Measurements from ENCODE around the gene AKNAD1. TPM values are rescaled to one million over a fixed set of nuclear protein-coding genes. Genes with fewer than 3 reads are reported as not detected.

Gene AKNAD1
- total RNA-seq, 1 experiment from 2014 or later = 2.3 TPM

GRCh38 chr1:108865316-108865910, 8.5 kb upstream of the AKNAD1 start:
- no peak for DNase-seq (ENCODE audit: low read depth)

DNA sequence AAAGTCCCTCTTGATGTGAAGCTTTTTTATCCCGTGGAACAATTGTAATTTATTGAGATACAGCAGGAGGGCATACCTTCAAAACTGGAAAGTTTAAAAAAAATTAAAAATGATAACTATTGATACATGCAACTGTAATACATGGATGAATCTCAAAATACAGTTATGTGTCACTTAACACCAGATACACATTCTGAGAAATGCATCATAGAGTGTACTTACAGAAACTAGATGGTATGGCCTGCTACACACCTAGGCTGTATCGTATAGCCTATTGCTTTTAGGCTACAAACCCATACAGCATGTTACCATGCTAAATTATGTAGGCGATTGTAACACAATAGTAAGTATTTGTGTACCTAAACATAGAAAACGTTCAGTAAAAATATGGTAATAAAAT, 7.1 kb upstream of the AKNAD1 start:
- DNase-seq (ENCODE audit: low read depth) = no peak

GRCh38 chr1:108862698-108863477, 6.0 kb upstream of the AKNAD1 start:
- DNase-seq (ENCODE audit: low read depth) = no peak

DNA sequence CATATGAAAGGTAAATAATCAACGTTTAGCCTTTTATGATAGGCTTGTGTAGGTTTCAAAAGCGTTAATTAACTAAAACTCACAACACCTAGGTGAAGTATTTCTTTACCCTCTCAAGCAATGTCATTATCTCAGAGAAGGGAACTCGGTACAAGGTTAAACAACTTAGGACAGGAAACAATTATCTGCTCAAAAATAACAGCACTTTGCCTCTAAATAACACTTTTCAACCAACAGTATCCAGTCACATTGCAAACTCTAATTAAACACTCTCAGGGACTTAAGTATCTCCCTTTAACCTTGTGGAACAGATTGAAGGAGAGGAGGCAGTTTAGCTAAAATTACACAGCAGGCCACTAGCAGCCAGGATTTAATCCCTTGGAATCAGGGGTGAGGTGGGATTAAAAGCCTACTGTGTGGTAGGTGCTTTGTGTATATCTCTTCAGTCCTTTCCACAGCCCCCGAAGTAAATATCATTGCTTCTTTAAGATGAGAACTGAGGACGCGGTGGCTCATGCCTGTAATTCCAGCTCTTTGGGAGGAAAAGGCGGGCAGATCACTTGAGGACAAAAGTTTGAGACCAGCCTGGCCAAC, 5.2 kb upstream of the AKNAD1 start:
- no peak for DNase-seq (ENCODE audit: low read depth)

DNA sequence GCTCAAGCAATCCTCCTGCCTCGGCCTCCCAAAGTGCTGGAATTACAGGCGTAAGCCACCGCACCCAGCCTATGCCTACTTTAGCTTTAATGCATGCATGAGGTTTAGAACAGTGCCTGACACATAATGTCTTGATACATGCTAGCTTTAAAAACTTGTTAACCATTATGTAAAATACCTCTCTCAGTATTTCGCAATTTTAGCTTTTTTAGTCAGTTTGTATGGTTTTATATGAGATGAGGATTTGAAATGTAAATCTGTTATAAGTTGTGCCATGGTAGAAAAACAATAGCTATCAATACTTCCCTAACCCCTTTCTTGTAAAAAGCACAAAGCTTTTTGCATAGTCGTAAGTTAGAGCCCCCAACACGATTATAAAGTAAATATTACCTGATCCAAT, 4.7 kb upstream of the AKNAD1 start:
- no peak for DNase-seq (ENCODE audit: low read depth)

DNA sequence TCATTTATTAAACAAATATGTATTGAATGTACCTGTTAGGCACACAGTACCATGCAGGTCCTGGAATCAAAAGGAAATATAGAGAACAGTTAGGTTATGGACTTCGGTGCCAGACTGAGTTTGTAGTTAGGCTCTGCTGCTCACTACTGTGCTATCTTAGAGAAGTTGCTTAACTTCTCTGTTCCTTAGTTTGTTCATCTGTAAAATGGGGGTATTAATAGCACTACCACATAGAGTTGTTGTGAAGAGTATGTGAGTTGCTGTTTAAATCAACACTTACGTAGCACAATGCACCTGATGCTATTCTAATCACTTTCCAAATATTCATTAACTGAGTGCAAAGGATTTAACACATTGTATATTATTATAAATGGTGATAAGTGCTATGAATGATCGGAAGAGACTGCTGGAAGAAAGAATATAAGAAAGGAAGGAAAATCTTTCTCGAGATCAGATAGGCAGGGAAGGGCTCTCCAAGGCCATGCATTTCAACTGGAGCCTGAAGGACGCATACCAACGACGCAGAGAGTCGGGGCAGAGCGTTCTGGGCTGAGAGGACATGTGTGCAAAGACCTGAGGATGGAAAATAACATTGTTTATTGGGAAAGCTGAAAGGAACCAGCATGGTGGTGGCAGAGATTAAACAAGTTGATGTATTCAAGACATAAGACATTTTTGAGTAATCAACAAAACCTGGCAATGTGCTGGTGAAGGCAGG, 3.5 kb upstream of the AKNAD1 start:
- no peak for DNase-seq (ENCODE audit: low read depth)

DNA sequence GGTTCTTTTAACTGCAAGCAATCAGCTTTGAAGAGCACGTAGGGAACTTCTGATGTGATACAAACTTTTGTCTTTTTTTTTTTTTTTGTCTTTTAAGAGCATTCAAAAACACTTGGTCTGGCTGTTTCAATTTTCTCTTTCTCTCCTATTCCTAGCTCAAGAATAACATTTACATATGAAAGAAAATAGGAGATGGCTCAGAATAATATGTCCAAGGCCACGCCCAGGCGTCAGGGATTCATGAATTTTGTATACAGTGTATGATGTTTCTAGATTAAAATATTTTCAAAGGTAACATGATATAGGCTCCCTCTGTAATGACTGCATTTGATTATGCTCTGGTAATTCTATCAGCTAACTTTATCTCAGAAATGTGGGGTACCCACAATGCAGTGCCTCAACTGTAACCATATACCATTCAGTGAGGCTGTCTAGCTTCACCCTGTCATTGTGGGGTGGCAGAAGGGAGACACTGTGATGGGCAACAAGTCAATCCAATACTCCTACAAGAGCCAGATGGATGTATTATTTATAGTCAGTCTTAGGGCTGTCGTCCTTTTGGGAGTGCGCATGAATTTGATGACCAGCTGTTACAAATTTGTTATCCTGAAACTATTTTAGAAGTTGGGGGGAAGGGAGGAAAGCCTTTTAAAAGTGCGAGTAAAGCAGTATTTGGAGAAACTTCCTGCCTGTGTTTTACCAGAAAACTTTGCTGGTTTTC, 1.5 kb upstream of the AKNAD1 start:
- no peak for DNase-seq (ENCODE audit: low read depth)

DNA sequence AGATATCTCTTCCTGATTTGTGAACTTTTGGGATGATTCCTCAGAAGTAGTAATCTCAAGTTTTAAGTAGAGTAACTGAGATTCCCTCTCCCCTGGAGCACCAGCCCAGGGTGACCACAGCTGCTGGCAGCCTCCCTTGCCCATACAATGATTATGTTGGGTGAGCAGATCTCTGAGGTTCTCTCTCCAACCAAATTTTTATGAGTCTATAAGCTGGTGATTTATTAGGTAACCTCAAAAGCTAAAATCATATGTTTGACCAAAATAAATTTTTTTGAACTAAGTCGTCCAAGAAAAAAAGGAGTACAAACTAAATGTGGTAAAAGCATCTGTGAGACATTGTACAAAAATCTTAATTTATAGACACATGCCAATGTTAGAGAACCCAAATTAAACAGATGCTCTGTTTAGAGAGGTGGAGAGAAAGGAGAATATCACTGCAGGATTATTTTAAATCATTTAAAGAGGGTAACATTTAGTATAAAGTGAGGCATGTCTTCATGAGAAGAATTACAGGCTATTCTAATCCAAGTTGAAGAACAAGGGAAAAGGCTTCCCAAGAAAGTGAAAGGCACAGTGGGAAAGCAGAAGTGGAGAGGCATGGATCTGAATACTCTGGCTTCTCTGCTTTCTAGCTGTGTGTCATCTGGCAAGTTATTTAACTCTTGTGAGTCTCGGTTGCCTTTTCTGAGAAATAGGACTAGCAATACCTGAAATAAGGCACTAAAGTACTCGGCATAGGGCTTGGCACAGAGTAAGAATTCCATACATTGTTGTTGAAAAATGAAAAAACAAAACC, 2.5 kb downstream of the AKNAD1 start:
- DNase-seq (ENCODE audit: low read depth) = peak; percentile 71

- no peak for DNase-seq (ENCODE audit: low read depth)
Measured at GRCh38 chr1:108852221-108852975, 4.5 kb downstream of the AKNAD1 start.

- DNase-seq (ENCODE audit: low read depth) = no peak
Measured at GRCh38 chr1:108851567-108851966, 5.3 kb downstream of the AKNAD1 start.

- DNase-seq (ENCODE audit: low read depth) = no peak
Measured at GRCh38 chr1:108850929-108851328, 6.0 kb downstream of the AKNAD1 start.

DNA sequence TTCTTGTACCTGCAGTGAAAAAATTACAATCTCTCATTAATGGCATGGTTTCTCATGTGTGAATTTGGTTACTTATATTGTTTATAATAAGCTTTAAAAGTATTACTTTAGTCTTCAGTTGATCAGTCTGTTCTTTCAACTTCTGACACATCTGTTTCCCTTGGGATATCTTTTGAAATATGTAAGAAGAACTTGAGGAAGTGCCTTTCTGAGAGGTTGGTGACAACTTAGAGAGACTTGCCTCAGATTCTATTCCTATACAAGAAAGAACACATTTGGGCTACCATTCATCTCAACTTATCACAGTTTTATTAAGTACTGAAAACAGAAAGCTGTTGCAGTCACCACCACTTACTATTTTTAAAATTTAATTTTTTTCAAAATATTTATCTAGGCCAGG, 8.1 kb downstream of the AKNAD1 start:
- DNase-seq (ENCODE audit: low read depth) = no peak

- DNase-seq (ENCODE audit: low read depth) = no peak
Measured at GRCh38 chr1:108847494-108847893, 9.4 kb downstream of the AKNAD1 start.

- no peak for DNase-seq (ENCODE audit: low read depth)
Measured at GRCh38 chr1:108845991-108846390, 10.9 kb downstream of the AKNAD1 start.

DNA sequence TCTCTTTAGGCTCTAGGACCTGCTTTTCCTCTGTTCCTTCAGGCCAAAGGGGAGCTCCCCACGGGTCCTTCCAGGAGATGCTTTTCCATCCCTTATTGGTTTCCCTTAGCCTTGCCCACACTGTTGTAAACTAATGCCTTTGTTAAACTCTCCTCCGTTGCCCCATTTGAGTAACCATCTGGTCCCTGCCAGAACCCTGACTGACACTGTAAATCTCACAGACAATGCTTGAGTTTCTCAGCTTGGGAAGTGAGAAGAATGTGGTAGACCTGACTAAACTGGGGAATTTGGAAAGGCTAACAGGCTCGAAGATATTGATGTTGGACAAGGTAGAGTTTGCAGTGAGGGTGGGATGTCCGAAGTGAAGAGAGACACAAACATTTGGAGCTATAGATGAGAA, 11.4 kb downstream of the AKNAD1 start:
- DNase-seq (ENCODE audit: low read depth) = no peak

DNA sequence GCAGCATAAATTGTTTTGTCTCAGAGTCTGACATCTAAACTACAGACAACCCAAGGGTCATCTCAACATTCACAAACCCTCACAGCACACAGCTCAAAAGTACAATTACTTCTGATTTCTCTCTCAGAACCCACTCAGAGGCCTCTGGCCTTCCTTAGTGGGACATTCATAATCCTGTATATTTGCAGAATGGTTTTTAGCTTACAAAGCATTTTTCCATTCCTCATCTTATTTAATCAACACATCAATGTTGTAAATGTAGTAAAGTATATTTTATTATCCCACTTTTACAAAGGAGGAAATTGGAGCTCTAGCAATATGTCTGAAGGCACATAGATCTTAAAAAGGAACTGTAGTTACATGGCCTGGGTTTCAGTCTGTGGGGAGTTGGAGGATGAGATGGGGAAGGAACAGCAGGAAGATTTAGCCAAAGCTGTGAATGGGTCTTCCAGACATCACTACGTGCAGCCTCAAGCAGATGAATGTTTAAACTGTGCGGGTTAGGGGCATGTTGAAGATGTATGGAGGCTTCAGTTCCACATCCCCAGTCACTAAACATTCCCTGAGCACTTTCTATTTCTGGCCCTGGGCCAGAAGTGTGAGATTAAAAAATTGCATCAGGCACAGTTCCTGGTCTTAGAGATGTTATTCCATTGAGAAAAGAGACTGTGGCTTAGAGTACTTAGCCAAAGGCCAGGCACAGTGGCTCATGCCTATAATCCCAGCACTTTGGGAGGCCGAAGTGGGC, 13.3 kb downstream of the AKNAD1 start:
- no peak for DNase-seq (ENCODE audit: low read depth)

DNA sequence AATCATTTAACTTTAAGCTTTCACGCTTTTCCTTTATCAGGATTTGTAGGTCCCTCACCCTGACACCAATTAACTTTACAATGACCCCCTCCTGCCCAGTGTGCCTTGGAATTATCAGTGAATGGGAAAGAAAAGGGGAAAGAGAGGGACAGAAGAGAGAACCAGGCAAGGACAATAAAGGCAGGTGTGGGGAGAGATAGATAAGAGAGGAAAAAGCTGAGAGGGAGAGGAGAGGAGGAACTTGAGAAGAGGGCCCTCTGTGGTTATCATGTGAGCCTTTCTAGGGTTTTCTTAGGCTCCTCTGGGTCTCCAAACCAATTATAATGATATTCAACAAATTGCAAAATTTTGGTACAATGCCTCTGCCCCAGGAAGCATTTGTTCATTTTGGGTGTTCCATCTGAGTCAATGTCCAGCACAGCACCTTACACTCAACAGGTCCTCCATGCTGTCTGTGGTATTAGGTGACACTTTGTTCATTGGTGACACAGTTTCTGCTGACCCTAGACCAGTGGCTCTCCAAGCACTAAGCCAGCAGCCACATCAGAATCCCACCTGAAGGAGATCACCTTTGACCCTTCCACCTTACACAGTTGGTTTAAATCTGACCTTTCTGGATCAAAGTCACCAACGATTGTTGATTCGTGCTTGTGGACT, 14.2 kb downstream of the AKNAD1 start:
- DNase-seq (ENCODE audit: low read depth) = no peak

GRCh38 chr1:108841703-108842102, 15.2 kb downstream of the AKNAD1 start:
- peak; percentile 10 for DNase-seq (ENCODE audit: low read depth)

GRCh38 chr1:108832929-108833328, 24.0 kb downstream of the AKNAD1 start:
- DNase-seq (ENCODE audit: low read depth) = no peak

Data from M059J (cell line).